Neural progenitor cell (in vitro differentiated cells): ENCODE data around the gene SPDYE6. TPM values are rescaled to one million over a fixed set of nuclear protein-coding genes. Genes with fewer than 3 reads are reported as not detected.

Experiments used
- DNase-seq: peaks from one replicate; pipeline ENCODE4 v3.0.0-alpha.2; 2016; ENCODE audit warnings: low spot score
- H2AFZ ChIP-seq: fragments of 200-600 bp; sonication (generic); replicated peaks from 2 replicates; pipeline ENCODE4 v1.6.1; 2016; ENCODE audit warnings: antibody characterized with exemption
- H3F3A ChIP-seq: fragments of 200-600 bp; sonication (generic); 2 replicates; pipeline ENCODE4 v1.6.1; 2016; ENCODE audit warnings: antibody characterized with exemption, low read depth
- H3K27ac ChIP-seq: fragments of 200-600 bp; sonication (generic); 2 replicates; pipeline ENCODE4 v1.5.1; 2016; ENCODE audit warnings: mild to moderate bottlenecking
- H3K27me3 ChIP-seq: fragments of 200-600 bp; sonication (generic); 2 replicates; pipeline ENCODE4 v1.6.1; 2016; ENCODE audit warnings: mild to moderate bottlenecking, moderate library complexity
- H3K36me3 ChIP-seq: fragments of 200-600 bp; sonication (generic); 2 replicates; pipeline ENCODE4 v1.5.1; 2016
- H3K4me1 ChIP-seq: fragments of 200-600 bp; sonication (generic); 2 replicates; pipeline ENCODE4 v1.6.1; 2016; ENCODE audit warnings: mixed run types
- H3K4me2 ChIP-seq: fragments of 200-600 bp; sonication (generic); 2 replicates; pipeline ENCODE4 v1.6.1; 2016
- H3K4me3 ChIP-seq: fragments of 200-600 bp; sonication (generic); 2 replicates; pipeline ENCODE4 v1.5.1; 2016
- H3K79me2 ChIP-seq: fragments of 200-600 bp; sonication (generic); 2 replicates; pipeline ENCODE4 v1.6.1; 2016; ENCODE audit warnings: low read depth
- H3K9ac ChIP-seq: fragments of 200-600 bp; sonication (generic); 2 replicates; pipeline ENCODE4 v1.6.1; 2016
- H3K9me3 ChIP-seq: fragments of 200-600 bp; sonication (generic); 2 replicates; pipeline ENCODE4 v1.5.1; 2016; ENCODE audit warnings: low read depth
- H4K20me1 ChIP-seq: fragments of 200-600 bp; sonication (generic); 2 replicates; pipeline ENCODE4 v1.6.1; 2016; ENCODE audit warnings: low read depth
- H3K27ac Mint-ChIP-seq: 3 replicates; pipeline ENCODE4 v1.8.0; 2021; ENCODE audit warnings: mixed read lengths
- H3K27me3 Mint-ChIP-seq: 2 replicates; pipeline ENCODE4 v1.8.0; 2022; ENCODE audit warnings: low read depth, mild to moderate bottlenecking, inconsistent platforms, moderate library complexity, mixed read lengths; ENCODE audit not compliant: insufficient read depth
- H3K36me3 Mint-ChIP-seq: 3 replicates; pipeline ENCODE4 v1.8.0; 2021; ENCODE audit warnings: mixed read lengths
- H3K4me1 Mint-ChIP-seq: 3 replicates; pipeline ENCODE4 v1.8.0; 2021; ENCODE audit warnings: mixed read lengths
- H3K4me3 Mint-ChIP-seq: 3 replicates; pipeline ENCODE4 v1.8.0; 2021; ENCODE audit warnings: mild to moderate bottlenecking, moderate library complexity, mixed read lengths
- H3K9me3 Mint-ChIP-seq: 3 replicates; pipeline ENCODE4 v1.8.0; 2020; ENCODE audit warnings: mixed read lengths
- CTCF ChIP-seq: fragments of 200-600 bp; sonication (generic); IDR thresholded peaks from 2 replicates; pipeline ENCODE4 v1.5.1; 2017; ENCODE audit warnings: antibody characterized with exemption, mild to moderate bottlenecking
- EZH2 ChIP-seq: fragments of 200-600 bp; sonication (generic); IDR thresholded peaks from 2 replicates; pipeline ENCODE4 v1.6.1; 2017; ENCODE audit warnings: antibody characterized with exemption, mild to moderate bottlenecking, moderate library complexity
- EZH2phosphoT487 ChIP-seq: fragments of 200-600 bp; sonication (generic); IDR thresholded peaks from 2 replicates; pipeline ENCODE4 v1.6.1; 2017; ENCODE audit warnings: antibody characterized with exemption
- total RNA-seq: library from RNA; depleted of rRNA; stranded (reverse); fragments of >200 nt; gene quantifications from 2 replicates; pipeline ENCODE4 v1.2.3, GENCODE V29; 2015; ENCODE audit warnings: low replicate concordance

SPDYE6 gene
- total RNA-seq, 1 donor from 2014 or later, result not detected

GRCh38 chr7:102306916-102307677 lies 49.1 kb downstream of the SPDYE6 start:
- Mint-ChIP-seq H3K27ac (peak overlapping the region; percentile 37), H3K27me3 (peaks cover 7% of the 10 kb centered on the region), H3K4me1 (peaks cover 6% of the 10 kb centered on the region), H3K9me3 (no peaks in the 10 kb centered on the region), H3K4me3 (no peak overlapping the region), H3K36me3 (peaks cover 4% of the 10 kb centered on the region)
- Histone ChIP-seq H3F3A (no peaks in the 10 kb centered on the region), H2AFZ (no peak overlapping the region), H3K4me3 (no peak overlapping the region), H3K36me3 (no peaks in the 10 kb centered on the region), H3K27me3 (no peaks in the 10 kb centered on the region), H3K79me2 (no peaks in the 10 kb centered on the region), H3K9me3 (no peaks in the 10 kb centered on the region), H3K27ac (peak overlapping the region; percentile 14), H3K4me1 (peaks cover 11% of the 10 kb centered on the region), H3K9ac (no peak overlapping the region), H3K4me2 (peak overlapping the region; percentile 57), H4K20me1 (peaks cover 37% of the 10 kb centered on the region)
- no peak for TF ChIP-seq CTCF
- TF ChIP-seq EZH2phosphoT487, result no peak
- TF ChIP-seq EZH2, result no peak
- DNase-seq, result peak; percentile 60

- H3K9me3 Mint-ChIP-seq, result no peaks in the 10 kb centered on the region
- H3K4me1 Mint-ChIP-seq, result peaks cover 6% of the 10 kb centered on the region
- no peaks in the 10 kb centered on the region for H3F3A ChIP-seq
- no peak overlapping the region for H3K4me2 ChIP-seq
- H3K27ac Mint-ChIP-seq, result no peak overlapping the region
- no peak overlapping the region for H2AFZ ChIP-seq
- peaks cover 7% of the 10 kb centered on the region for H3K27me3 Mint-ChIP-seq
- TF ChIP-seq EZH2 (no peak), EZH2phosphoT487 (no peak), CTCF (no peak)
- peak overlapping the region; percentile 50 for H3K4me3 Mint-ChIP-seq
- H3K4me3 ChIP-seq, result no peak overlapping the region
- no peaks in the 10 kb centered on the region for H3K36me3 ChIP-seq
- H3K9me3 ChIP-seq, result no peaks in the 10 kb centered on the region
- no peak overlapping the region for H3K9ac ChIP-seq
- peaks cover 3% of the 10 kb centered on the region for H3K27me3 ChIP-seq
- no peak overlapping the region for H3K27ac ChIP-seq
- H4K20me1 ChIP-seq, result peaks cover 41% of the 10 kb centered on the region
- H3K36me3 Mint-ChIP-seq, result peaks cover 4% of the 10 kb centered on the region
- no peaks in the 10 kb centered on the region for H3K79me2 ChIP-seq
- peaks cover 11% of the 10 kb centered on the region for H3K4me1 ChIP-seq
- DNase-seq, result no peak
These were observed 50.6 kb downstream of the SPDYE6 start for GRCh38 chr7:102305414-102306268.

- H3K9me3 ChIP-seq, result no peaks in the 10 kb centered on the region
- Mint-ChIP-seq H3K27me3 (peaks cover 4% of the 10 kb centered on the region), H3K4me3 (no peak overlapping the region), H3K27ac (no peak overlapping the region), H3K36me3 (peaks cover 2% of the 10 kb centered on the region), H3K4me1 (peaks cover 6% of the 10 kb centered on the region), H3K9me3 (no peaks in the 10 kb centered on the region)
- no peak overlapping the region for H3K4me3 ChIP-seq
- H3F3A ChIP-seq, result no peaks in the 10 kb centered on the region
- no peak for DNase-seq
- no peak overlapping the region for H2AFZ ChIP-seq
- peaks cover 11% of the 10 kb centered on the region for H3K4me1 ChIP-seq
- no peaks in the 10 kb centered on the region for H3K36me3 ChIP-seq
- TF ChIP-seq EZH2phosphoT487, result no peak
- no peak for TF ChIP-seq EZH2
- no peak for TF ChIP-seq CTCF
- peaks cover 43% of the 10 kb centered on the region for H4K20me1 ChIP-seq
- H3K27me3 ChIP-seq, result peaks cover 12% of the 10 kb centered on the region
- H3K27ac ChIP-seq, result no peak overlapping the region
- no peak overlapping the region for H3K4me2 ChIP-seq
- no peaks in the 10 kb centered on the region for H3K79me2 ChIP-seq
- no peak overlapping the region for H3K9ac ChIP-seq
These were observed 51.6 kb downstream of the SPDYE6 start for GRCh38 chr7:102304668-102305067.
